Smooth muscle cell (in vitro differentiated cells): Measurements from ENCODE around the gene CCR9. TPM values are rescaled to one million over a fixed set of nuclear protein-coding genes. Genes with fewer than 3 reads are reported as not detected.

ENCODE experiments used
- DNase-seq: peaks from one replicate; lab custom pipeline; 2025; ENCODE audit not compliant: unreplicated experiment; lab: John Stamatoyannopoulos, UW
- H2AFZ ChIP-seq: fragments of 200-600 bp; sonication (generic); 2 replicates; pipeline ENCODE4 v1.6.0; 2016; ENCODE audit warnings: antibody characterized with exemption, low read depth, mild to moderate bottlenecking
- H3F3A ChIP-seq: fragments of 200-600 bp; sonication (generic); 2 replicates; pipeline ENCODE4 v1.6.0; 2017; ENCODE audit warnings: antibody characterized with exemption, low read depth
- H3K27ac ChIP-seq: fragments of 200-600 bp; sonication (generic); 2 replicates; pipeline ENCODE4 v1.5.1; 2016; ENCODE audit warnings: low read depth, mild to moderate bottlenecking
- H3K27me3 ChIP-seq: fragments of 200-600 bp; sonication (generic); 2 replicates; pipeline ENCODE4 v1.6.1; 2016; ENCODE audit warnings: low read depth, mild to moderate bottlenecking
- H3K36me3 ChIP-seq: fragments of 200-600 bp; sonication (generic); 2 replicates; pipeline ENCODE4 v1.5.1; 2016; ENCODE audit warnings: low read depth
- H3K4me1 ChIP-seq: fragments of 200-600 bp; sonication (generic); 2 replicates; pipeline ENCODE4 v1.5.1; 2016; ENCODE audit warnings: low read depth
- H3K4me2 ChIP-seq: fragments of 200-600 bp; sonication (generic); 2 replicates; pipeline ENCODE4 v1.6.0; 2016; ENCODE audit warnings: mild to moderate bottlenecking
- H3K4me3 ChIP-seq: fragments of 200-600 bp; sonication (generic); 2 replicates; pipeline ENCODE4 v1.5.1; 2016; ENCODE audit warnings: mild to moderate bottlenecking
- H3K79me2 ChIP-seq: fragments of 200-600 bp; sonication (generic); 2 replicates; pipeline ENCODE4 v1.6.0; 2016; ENCODE audit warnings: low read depth, mild to moderate bottlenecking
- H3K9ac ChIP-seq: fragments of 200-600 bp; sonication (generic); 2 replicates; pipeline ENCODE4 v1.6.0; 2016; ENCODE audit warnings: low read depth
- H3K9me3 ChIP-seq: fragments of 200-600 bp; sonication (generic); replicated peaks from 2 replicates; pipeline ENCODE4 v1.5.1; 2016; ENCODE audit warnings: low read depth
- H4K20me1 ChIP-seq: fragments of 200-600 bp; sonication (generic); 2 replicates; pipeline ENCODE4 v1.6.0; 2016; ENCODE audit warnings: low read depth
- CTCF ChIP-seq: fragments of 200-600 bp; sonication (generic); IDR thresholded peaks from 2 replicates; pipeline ENCODE4 v1.5.1; 2017; ENCODE audit warnings: borderline replicate concordance, mild to moderate bottlenecking, antibody characterized with exemption; ENCODE audit not compliant: insufficient read depth, poor library complexity, severe bottlenecking
- WGBS: methylation state at CpG from one replicate; pipeline ENCODE4 v1.1.7; 2016; ENCODE audit warnings: low lambda C conversion rate; 5-methylcytosine and 5-hydroxymethylcytosine counted together
- polyA plus RNA-seq: library from polyadenylated mRNA; unstranded; fragments of >200 nt; fragmentation: Nextera tagmentation; extraction: Ambion mirVana; gene quantifications from 2 replicates; pipeline ENCODE4 v1.2.1, GENCODE V29; 2016
- total RNA-seq: library from RNA; depleted of rRNA; stranded (reverse); fragments of >200 nt; gene quantifications from 2 replicates; pipeline ENCODE4 v1.2.3, GENCODE V29; 2014

CCR9 gene
- total and polyA plus RNA-seq, 2 experiments from 2014 or later: not detected

GRCh38 chr3:45915059-45915439 lies 28.7 kb downstream of the CCR9 start:
- Histone ChIP-seq H3K79me2 (no peaks in the 10 kb centered on the region), H3K9ac (no peak overlapping the region), H3K4me3 (no peak overlapping the region), H3K9me3 (no peaks in the 10 kb centered on the region), H4K20me1 (no peaks in the 10 kb centered on the region), H3K27me3 (no peaks in the 10 kb centered on the region), H3K4me1 (no peaks in the 10 kb centered on the region), H3F3A (no peaks in the 10 kb centered on the region), H2AFZ (no peak overlapping the region), H3K36me3 (no peaks in the 10 kb centered on the region), H3K4me2 (no peak overlapping the region), H3K27ac (no peak overlapping the region)
- WGBS: 88% methylated on average over 9 of the region's 9 CpGs
- DNase-seq: no peak
- TF ChIP-seq CTCF: no peak

GRCh38 chr3:45915518-45916231 lies 29.3 kb downstream of the CCR9 start:
- no peak for TF ChIP-seq CTCF
- no peak overlapping the region for H3K4me3 ChIP-seq

GRCh38 chr3:45917146-45917898 lies 31.0 kb downstream of the CCR9 start:
- H3K79me2 ChIP-seq: no peaks in the 10 kb centered on the region
- H4K20me1 ChIP-seq: no peaks in the 10 kb centered on the region
- DNase-seq: no peak
- H3K36me3 ChIP-seq: no peaks in the 10 kb centered on the region
- TF ChIP-seq CTCF: no peak
- no peak overlapping the region for H3K4me2 ChIP-seq
- no peak overlapping the region for H3K27ac ChIP-seq
- no peak overlapping the region for H2AFZ ChIP-seq
- no peaks in the 10 kb centered on the region for H3K27me3 ChIP-seq
- no peak overlapping the region for H3K4me3 ChIP-seq
- no peaks in the 10 kb centered on the region for H3K9me3 ChIP-seq
- no peak overlapping the region for H3K9ac ChIP-seq
- H3F3A ChIP-seq: no peaks in the 10 kb centered on the region
- H3K4me1 ChIP-seq: no peaks in the 10 kb centered on the region
- WGBS: 90% methylated on average over 6 of the region's 6 CpGs

More at GRCh38 chr3:45915518-45916231, 29.3 kb downstream of the CCR9 start:
- H3K27ac ChIP-seq: no peak overlapping the region
- H3K79me2 ChIP-seq: no peaks in the 10 kb centered on the region
- WGBS: 36% methylated on average over 13 of the region's 13 CpGs
- H3K27me3 ChIP-seq: no peaks in the 10 kb centered on the region
- no peaks in the 10 kb centered on the region for H3F3A ChIP-seq
- H3K36me3 ChIP-seq: no peaks in the 10 kb centered on the region
- H3K9me3 ChIP-seq: no peaks in the 10 kb centered on the region
- no peak for DNase-seq
- no peaks in the 10 kb centered on the region for H4K20me1 ChIP-seq
- H2AFZ ChIP-seq: no peak overlapping the region
- H3K4me1 ChIP-seq: no peaks in the 10 kb centered on the region
- H3K4me2 ChIP-seq: peak overlapping the region; percentile 79
- no peak overlapping the region for H3K9ac ChIP-seq
